HG02943 (cell line): ENCODE results near the gene REPIN1.

Experiments used
- ATAC-seq: cut with Tn5 transposase; IDR thresholded peaks from one replicate; pipeline ENCODE4 v1.9.1; 2021; ENCODE audit warnings: mild to moderate bottlenecking, low read depth, moderate library complexity; ENCODE audit not compliant: unreplicated experiment

REPIN1 gene

DNA sequence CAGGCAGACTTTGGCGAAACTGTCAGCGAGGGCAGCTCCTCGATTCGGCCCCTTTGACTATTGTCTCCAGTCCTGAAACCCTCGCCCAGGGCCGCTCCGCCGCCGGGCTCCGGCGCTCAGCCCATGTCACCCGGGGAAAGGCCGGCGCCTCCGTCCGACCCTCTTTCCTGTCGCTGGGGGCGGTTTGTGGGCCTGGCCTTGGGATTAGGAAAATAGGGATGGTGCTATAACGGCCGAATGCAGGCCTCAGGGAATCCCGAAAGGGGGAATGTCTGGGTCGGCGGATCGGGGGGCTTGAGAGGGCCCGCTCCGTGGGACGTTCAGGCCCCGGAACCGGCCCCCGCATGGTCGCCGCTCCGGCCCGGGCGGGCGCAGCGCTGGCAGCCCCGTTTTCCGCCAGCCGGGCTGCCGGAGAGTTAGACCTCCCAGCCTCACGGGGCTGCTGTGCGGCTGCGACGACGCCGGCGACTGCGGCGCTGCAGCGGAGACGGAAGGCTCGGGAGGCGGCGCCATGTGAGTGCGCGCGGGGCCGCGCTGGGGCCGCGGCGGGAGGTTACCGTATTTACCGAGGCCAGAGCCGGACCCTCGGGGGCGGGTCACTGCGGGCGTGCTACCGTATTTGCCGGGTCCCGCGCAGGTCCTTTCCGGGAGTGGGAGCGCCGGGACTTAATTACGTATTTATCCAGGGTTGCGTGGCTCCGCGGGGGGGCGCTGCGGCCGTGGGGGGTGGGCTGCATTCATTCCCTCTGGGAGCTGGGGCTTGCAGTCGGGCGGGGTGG, 36.4 kb downstream of the REPIN1 start:
- peak; percentile 28 for ATAC-seq

DNA sequence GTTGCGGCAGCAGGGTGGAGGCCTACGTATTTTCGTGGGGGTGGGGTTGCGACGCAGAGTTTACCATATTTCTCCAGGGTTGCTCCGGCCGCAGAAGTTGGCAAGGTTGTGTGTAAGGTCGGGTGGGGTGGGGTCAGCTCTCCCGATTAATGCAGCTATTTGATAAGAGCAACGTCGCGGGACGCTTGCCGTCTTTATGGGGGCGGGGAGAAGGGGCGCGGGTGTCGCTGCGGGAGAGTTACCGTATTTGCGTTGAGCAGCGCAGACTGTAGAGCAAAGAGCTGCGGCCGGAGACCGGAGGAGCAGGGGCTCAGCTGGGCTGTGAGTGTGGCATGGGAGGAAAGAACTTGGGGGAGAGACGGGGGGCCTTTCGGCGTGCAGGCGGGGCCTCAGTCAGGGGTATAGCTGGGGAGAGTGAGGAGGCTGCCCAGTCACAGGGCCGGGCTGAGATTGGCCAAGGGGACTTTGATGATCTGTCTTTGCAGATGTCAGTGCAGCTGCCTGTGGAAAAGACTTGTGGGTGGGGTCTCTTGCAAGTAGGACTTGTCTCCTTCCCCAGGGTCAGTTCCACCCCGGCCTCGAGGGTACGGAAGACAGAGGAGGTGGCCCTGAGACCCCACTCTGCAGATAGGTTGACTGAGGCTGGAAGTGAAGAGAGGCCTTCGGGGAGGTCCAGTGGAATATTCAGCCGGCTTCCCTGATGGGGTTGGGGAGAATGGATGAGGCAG, 37.1 kb downstream of the REPIN1 start:
- no peak for ATAC-seq

- no peak for ATAC-seq
These were observed 37.6 kb downstream of the REPIN1 start for GRCh38 chr7:150406312-150406566.

- peak; percentile 54 for ATAC-seq
These were observed 38.2 kb downstream of the REPIN1 start for GRCh38 chr7:150406567-150407421.

GRCh38 chr7:150407588-150408392, 39.2 kb downstream of the REPIN1 start:
- ATAC-seq = no peak

GRCh38 chr7:150408393-150409299, 40.0 kb downstream of the REPIN1 start:
- no peak for ATAC-seq

GRCh38 chr7:150409300-150410030, 40.8 kb downstream of the REPIN1 start:
- ATAC-seq = no peak

GRCh38 chr7:150410131-150410530, 41.5 kb downstream of the REPIN1 start:
- no peak for ATAC-seq

DNA sequence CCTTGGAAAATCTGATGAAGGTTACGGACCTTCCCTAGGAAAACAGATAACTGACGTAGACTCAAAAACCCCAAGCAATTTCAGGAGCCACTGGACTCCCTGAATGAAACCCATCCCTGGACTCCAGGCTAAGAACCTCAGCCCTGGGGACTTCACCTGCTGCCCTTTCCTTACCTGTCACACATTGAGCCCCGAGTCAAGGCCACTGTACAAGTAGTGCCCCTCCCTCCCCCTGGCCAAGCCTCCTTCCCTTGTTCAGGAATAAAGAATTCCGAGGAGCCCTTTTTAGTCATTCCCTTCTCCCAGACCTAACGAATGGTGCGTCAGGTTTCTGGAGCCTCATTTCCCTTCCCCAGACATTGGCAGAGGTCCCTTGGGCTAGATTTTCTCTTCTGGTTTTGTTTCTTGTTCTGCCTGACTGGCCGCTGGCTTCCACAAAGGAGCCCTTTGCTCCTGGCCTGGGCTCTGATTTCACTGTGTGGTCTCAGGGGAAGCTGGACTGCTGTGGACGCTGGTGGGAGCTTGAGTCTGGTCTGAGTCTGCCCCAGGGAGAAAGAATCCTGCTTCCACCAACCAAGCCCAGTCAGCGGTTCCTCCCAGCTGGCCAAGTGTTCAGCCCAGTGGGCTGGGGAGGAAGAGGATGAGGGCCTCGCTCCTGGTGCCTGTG, 42.2 kb downstream of the REPIN1 start:
- ATAC-seq = no peak

GRCh38 chr7:150411606-150412005, 43.0 kb downstream of the REPIN1 start:
- no peak for ATAC-seq

DNA sequence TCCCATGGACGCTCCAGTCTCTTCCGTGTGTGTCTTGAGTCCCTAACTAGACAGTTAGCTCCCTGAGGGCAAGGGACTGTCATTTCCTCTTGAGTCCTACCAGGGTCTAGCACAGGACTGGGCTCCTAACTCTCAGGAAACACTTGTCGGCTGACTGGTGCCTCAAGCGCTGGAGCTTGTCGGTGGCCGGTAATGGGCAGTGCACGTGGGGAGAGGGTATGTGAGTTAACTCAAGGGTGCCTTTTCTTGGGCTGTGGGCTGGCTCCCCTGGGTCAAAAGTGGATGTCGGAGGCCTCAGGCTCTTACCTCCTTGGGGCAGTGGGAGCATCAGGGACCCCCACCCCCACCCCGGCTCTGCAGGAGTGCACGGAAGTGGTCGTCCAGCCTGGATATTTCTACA, 43.4 kb downstream of the REPIN1 start:
- no peak for ATAC-seq

GRCh38 chr7:150412518-150413488, 44.2 kb downstream of the REPIN1 start:
- no peak for ATAC-seq

- no peak for ATAC-seq
These were observed 45.0 kb downstream of the REPIN1 start for GRCh38 chr7:150413640-150414081.

DNA sequence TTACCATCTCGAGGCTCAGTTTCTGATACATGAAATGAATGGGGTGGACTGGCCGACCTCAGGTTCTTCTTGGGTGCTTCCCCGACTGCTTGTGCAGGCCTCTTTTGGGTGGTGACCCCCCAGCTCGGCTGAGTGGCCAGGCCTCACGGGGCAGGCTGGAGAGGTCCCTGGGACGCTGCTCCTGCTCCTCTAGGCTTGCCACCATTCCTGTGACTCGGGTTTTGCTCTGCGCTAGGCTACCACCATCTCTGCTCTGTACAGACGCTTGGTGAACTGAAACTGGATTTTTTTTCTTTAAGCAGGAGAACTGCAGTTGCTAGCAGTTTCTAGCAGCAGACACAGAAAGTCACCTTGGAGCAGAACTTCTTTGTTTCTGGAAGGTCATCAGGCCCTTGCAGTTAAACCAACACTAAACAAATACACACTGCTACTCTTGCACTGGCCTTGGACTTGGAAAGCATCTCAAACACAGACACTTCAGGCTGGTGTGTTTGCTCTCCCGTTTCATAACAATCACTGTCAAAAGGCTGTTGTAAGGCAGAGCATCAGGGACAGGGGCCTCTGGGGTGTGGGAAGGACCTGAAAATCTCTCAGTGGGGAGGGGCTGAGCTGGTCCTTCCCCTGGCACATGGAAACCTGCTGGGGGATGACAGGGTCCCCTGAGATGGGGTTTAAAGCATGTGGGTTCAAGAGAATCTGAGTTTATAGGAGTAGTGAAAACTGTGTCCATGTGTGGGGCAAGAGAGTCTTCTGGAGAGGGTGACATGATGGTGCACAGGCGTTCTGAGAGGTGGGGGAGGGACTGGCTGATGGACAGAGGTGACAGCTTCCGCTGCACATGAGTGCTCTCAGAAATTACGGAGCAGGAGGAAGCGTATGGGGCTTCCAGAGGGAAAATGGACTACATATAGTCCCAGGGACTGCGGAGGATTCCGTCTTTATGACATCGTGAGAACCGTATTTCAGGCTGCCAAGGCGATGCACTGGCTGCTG, 46.8 kb downstream of the REPIN1 start:
- ATAC-seq = no peak

DNA sequence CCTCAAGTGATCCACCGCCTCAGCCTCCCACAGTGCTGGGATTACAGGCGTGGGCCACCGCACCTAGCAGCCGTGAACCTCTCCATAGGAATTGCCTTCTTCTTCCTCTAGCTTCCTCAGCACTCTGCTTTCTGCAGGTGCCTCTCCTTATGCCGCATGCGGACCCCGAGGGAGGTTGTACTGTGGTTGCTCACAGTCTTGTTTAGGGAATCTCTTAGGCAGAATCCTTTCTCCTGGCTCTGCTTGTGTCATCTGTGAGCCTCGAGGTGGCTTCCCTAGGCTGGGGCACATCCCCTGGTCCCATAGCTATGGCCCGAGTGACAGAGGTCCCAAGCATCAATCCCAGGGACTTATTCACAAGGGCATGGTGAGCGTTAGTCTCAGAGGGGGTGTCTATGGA, 48.6 kb downstream of the REPIN1 start:
- no peak for ATAC-seq

DNA sequence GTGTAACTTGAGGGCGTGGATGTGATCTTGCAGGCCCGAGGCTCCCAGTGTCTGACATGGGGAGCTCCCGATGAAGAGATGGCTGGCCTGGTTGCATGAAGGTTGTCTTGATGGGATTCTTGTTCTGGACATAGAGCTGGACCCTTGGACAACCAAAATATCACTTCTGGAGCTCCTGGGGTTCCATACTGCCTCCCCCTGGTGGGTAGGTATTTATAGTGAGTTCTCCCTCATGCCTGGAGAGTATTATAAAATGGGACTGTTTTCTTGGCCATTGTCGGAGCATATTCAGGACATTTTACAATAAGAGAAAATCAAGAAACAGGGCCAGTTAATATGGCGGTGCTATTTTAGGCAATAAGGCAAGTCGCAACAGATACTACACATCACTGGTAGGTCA, 49.2 kb downstream of the REPIN1 start:
- no peak for ATAC-seq
